SH-SY5Y (cell line): ENCODE measurements around the gene MRPL32.

Experiments used
- GATA2 ChIP-seq: IDR thresholded peaks from 2 replicates; pipeline ENCODE4 v1.6.1; 2011; ENCODE audit warnings: mild to moderate bottlenecking, low read depth, low read length
- GATA3 ChIP-seq: IDR thresholded peaks from 2 replicates; pipeline ENCODE4 v1.6.1; 2011; ENCODE audit warnings: low read depth, mild to moderate bottlenecking, low read length, moderate library complexity

DNA sequence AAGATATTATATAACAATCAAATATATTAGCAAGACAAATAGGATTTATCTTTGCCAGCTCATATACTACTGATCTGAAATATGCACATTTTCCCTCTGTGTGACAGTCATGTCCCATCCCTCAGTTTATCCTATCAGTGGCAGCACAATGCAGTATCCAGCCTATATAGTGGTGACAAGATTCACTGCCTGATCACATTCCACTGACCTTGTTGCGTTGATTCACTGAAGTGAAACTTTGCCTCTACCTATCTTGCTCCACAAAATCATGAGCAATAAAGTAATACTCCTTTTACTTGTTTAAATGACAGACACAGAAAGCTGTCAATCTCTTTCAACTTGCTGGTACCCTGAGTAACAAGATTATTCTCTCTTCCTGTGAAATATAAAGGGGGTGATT, 6.5 kb upstream of the MRPL32 start:
- no peak for TF ChIP-seq GATA2
- no peak for TF ChIP-seq GATA3
